RWPE1 (cell line): Measurements from ENCODE around the gene TAC3.
"Not testable (repeated sequence)": the region's sequence is repeated elsewhere in the genome, so short reads cannot be mapped to it uniquely, and the experiment has no call there.

Source experiments
- CTCF ChIA-PET: fragments of 350-600 bp; sonication (Branson Sonifier 250); formaldehyde crosslinking; extraction: SDS; loops from one replicate; lab custom pipeline; 2021; lab: Yijun Ruan, JAX
- POLR2A ChIA-PET: fragments of 400-600 bp; formaldehyde crosslinking; extraction: SDS; loops from one replicate; lab custom pipeline; 2020; ENCODE audit warnings: antibody characterized with exemption; ENCODE audit not compliant: low non-redundant PET; lab: Yijun Ruan, JAX
- DNase-seq: peaks from one replicate; pipeline ENCODE4 v3.0.0; 2012; ENCODE audit warnings: low spot score
- H3K27ac ChIP-seq: fragments of 450-650 bp; 2 replicates; pipeline ENCODE4 v1.5.1; 2017
- CTCF ChIP-seq: fragments of 450-650 bp; conservative IDR thresholded peaks from 2 replicates; pipeline ENCODE4 v1.5.1; 2017; ENCODE audit warnings: low read depth, mild to moderate bottlenecking

Gene TAC3

GRCh38 chr12:57016348-57016747 lies at the start of gene TAC3:
TAC3 (minus strand) TSS chr12:57016529; CDS start chr12:57015797, 732 bp downstream.
- POLR2A ChIA-PET, result interaction anchor here (0.5 kb wide), 1 partner anchor 96 kb away, joined by 3 read pairs; no protein-coding TSS in a partner anchor
- DNase-seq, result no peak
- H3K27ac ChIP-seq, result no peak within 1 kb of the TSS
- CTCF ChIA-PET, result interaction anchor here (0.8 to 1.1 kb wide), 3 partner anchors 8 to 46 kb away, joined by 4 to 6 read pairs (median 4); no protein-coding TSS in a partner anchor
- no peak for TF ChIP-seq CTCF

DNA sequence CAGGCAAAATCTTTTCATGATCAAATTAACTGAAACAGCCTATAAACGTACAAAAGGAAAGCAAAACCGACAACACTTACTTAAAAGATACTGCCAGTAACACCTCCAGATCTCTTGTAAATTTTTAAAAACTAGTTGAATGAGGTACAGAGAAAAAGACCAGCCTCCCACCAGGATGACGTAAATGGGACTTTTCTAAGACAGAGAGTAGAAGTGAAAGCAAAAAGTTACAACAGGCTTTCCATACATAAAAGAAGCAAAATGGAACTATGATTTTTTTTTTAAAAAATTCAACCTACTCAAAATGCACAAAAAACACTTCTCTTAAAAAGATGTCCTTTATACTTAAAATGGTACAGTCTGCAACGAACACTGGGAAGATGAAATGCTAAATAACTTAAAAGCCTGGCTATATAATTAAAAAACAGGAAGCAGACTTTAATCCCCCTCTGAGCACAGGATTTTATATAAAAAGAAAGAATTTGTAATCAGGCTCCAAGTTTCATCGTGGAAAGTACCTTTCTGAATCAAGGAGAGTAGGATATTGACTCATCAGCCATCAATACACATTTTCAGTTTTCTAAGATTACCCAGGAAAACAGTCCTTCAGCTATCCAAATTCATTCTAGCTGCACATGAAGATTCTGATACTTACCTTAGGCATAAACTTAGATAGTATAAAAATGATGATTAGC lies 47.8 kb upstream of the TAC3 start:
- TF ChIP-seq CTCF, result no peak
- DNase-seq, result no peak
- CTCF ChIA-PET, result interaction anchor here (0.7 kb wide), 1 partner anchor 13 kb away, joined by 3 read pairs; no protein-coding TSS in a partner anchor
- POLR2A ChIA-PET, result no interaction called here
- H3K27ac ChIP-seq, result no peak overlapping the region

- DNase-seq, result no peak
- no peak overlapping the region for H3K27ac ChIP-seq
- TF ChIP-seq CTCF, result no peak
- ChIA-PET CTCF (no interaction called here), POLR2A (no interaction called here)
Observed at GRCh38 chr12:57058454-57058853, 42.1 kb upstream of the TAC3 start.

GRCh38 chr12:57057067-57057751 lies 40.9 kb upstream of the TAC3 start:
- no peak for DNase-seq
- TF ChIP-seq CTCF, result no peak
- CTCF ChIA-PET, result no interaction called here
- no peak overlapping the region for H3K27ac ChIP-seq
- POLR2A ChIA-PET, result no interaction called here

DNA sequence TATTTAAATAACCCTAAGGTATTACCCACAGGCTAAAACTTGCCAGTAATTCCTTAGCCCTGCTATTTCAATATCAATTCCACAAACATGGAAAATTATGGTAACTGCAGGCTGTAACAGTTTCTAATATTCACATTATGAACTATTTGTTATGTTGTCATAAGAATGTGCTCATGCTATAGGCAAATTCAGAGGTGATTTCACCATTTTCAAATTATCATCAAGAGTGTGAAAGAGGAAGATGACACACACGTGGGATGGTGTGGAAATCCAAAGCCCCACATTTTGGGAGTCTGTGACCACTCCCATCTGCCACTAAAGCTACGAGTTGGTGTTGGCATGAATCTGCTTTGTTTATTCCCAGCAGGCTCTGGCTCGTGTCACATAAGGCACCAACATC lies 39.5 kb upstream of the TAC3 start:
- CTCF ChIA-PET, result no interaction called here

DNA sequence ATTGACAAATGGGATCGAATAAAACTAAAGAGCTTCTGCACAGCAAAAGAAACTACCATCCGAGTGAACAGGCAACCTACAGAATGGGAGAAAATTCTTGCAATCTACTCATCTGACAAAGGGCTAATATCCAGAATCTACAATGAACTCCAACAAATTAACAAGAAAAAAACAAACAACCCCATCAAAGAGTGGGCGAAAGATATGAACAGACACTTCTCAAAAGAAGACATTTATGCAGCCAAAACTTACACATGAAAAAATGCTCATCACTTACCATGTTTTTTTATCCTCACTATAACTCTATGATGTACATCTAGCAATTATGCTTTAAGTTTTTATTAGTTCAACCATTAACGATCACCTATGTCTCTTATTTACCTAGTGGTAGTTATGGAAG lies 37.6 kb upstream of the TAC3 start:
- H3K27ac ChIP-seq, CTCF ChIA-PET, POLR2A ChIA-PET, DNase-seq: not testable (repeated sequence)

More for the DNA sequence above, 39.5 kb upstream of the TAC3 start:
- POLR2A ChIA-PET, result no interaction called here
- H3K27ac ChIP-seq, result no peak overlapping the region
- no peak for TF ChIP-seq CTCF
- DNase-seq, result no peak

DNA sequence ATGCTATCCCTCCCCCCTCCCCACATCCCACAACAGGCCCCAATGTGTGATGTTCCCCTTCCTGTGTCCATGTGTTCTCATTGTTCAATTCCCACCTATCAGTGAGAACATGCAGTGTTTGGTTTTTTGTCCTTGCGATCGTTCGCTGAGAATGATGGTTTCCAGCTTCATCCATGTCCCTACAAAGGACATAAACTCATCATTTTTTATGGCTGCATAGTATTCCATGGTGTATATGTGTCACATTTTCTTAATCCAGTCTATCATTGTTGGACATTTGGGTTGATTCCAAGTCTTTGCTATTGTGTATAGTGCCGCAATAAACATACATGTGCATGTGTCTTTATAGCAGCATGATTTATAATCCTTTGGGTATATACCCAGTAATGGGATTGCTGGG lies 36.8 kb upstream of the TAC3 start:
- POLR2A ChIA-PET, DNase-seq, H3K27ac ChIP-seq, CTCF ChIA-PET: not testable (repeated sequence)
